ENCODE results near the gene AURKB. TPM values are rescaled to one million over a fixed set of nuclear protein-coding genes. Genes with fewer than 3 reads are reported as not detected.

AURKB gene
- total and polyA plus RNA-seq, 2 of the 13 experiments (the other 11 are each of a cell fraction or from before 2014, with no cell fraction given), result 29.5 to 75.3 TPM

DNA sequence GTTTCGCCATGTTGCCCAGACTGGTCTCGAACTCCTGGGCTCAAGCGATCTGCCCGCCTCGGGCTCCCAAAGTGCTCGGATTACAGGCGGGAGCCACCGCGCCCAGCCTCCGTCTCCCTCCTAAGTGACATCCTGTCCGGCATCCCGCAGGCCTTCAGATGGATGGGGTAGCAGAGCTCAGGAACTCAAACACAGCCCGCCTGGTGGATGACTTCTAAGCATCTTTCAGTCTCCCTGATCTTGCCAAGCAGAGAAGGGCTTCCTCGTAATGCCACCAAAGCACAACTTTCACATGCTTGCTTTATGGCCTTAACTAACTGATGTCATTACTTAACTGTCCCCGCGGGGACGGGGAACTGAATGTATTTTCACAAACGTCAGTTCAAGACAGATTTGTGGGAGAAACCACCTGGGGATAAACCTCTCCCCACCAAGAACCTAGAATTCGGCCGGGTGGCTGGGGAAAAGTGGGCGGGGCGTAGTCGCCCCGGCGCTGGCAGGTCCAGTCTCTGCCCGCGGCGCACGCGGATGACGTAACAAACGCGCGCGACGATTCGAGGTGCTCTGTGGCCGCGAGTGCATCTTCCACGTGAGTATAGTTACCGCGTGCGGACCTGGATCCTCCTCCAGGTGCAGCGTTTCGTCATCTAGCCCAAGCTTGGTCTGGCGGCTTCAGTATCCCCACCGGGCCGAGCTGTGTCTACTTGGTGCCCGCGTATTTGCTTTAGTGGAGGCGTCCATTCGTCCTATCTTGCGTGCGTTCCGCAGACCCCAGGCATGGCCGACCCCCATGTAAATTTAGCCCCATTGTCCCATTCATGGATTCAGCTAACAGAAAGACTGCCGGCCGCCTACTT, 38.6 kb upstream of the AURKB start, which contains the start of gene PFAS (continued):
- no peak for TF ChIP-seq NFKBIZ (CRISPR knock-in tag; IDR thresholded peaks at IDR 0.05)
- TF ChIP-seq, protein P1, sequence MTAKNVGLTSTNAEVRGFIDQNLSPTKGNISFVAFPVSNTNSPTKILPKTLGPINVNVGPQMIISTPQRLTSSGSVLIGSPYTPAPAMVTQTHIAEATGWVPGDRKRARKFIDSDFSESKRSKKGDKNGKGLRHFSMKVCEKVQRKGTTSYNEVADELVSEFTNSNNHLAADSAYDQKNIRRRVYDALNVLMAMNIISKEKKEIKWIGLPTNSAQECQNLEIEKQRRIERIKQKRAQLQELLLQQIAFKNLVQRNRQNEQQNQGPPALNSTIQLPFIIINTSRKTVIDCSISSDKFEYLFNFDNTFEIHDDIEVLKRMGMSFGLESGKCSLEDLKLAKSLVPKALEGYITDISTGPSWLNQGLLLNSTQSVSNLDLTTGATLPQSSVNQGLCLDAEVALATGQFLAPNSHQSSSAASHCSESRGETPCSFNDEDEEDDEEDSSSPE (CRISPR knock-in tag; IDR thresholded peaks at IDR 0.05), result peak; percentile 85
- no peak for TF ChIP-seq ZNF160 (CRISPR knock-in tag; IDR thresholded peaks at IDR 0.05)
- 0 out of 2 replicates have a peak, but pooled peaks have one; percentile 5 for TF ChIP-seq RFXAP (CRISPR knock-in tag; IDR thresholded peaks at IDR 0.05; ENCODE audit: borderline replicate concordance)
- TF ChIP-seq LBX2 (CRISPR knock-in tag; IDR thresholded peaks at IDR 0.05; ENCODE audit: borderline replicate concordance), result no peak; the same call in 1 of the 2 replicates
- peak; percentile 30 for TF ChIP-seq MED8 (CRISPR knock-in tag; IDR thresholded peaks at IDR 0.05; ENCODE audit: insufficient replicate concordance)
- 0 out of 2 replicates have a peak, but pooled peaks have one; percentile 61 for TF ChIP-seq ZNF678 (CRISPR knock-in tag; IDR thresholded peaks at IDR 0.05)
- TF ChIP-seq ZNF770 (CRISPR knock-in tag; IDR thresholded peaks at IDR 0.05), result peak; percentile 29; the same call in 1 of the 2 replicates
- no peak for TF ChIP-seq ZNF333 (CRISPR knock-in tag; IDR thresholded peaks at IDR 0.05; ENCODE audit: borderline replicate concordance)
- TF ChIP-seq ZNF569 (CRISPR knock-in tag; IDR thresholded peaks at IDR 0.05; ENCODE audit: borderline replicate concordance), result no peak
- TF ChIP-seq, protein P2, sequence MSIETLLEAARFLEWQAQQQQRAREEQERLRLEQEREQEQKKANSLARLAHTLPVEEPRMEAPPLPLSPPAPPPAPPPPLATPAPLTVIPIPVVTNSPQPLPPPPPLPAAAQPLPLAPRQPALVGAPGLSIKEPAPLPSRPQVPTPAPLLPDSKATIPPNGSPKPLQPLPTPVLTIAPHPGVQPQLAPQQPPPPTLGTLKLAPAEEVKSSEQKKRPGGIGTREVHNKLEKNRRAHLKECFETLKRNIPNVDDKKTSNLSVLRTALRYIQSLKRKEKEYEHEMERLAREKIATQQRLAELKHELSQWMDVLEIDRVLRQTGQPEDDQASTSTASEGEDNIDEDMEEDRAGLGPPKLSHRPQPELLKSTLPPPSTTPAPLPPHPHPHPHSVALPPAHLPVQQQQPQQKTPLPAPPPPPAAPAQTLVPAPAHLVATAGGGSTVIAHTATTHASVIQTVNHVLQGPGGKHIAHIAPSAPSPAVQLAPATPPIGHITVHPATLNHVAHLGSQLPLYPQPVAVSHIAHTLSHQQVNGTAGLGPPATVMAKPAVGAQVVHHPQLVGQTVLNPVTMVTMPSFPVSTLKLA (IDR thresholded peaks at IDR 0.05), result peak; percentile 80
- no peak for TF ChIP-seq KLF9 (CRISPR knock-in tag; IDR thresholded peaks at IDR 0.05; ENCODE audit: low read depth)
- TF ChIP-seq, protein P3, sequence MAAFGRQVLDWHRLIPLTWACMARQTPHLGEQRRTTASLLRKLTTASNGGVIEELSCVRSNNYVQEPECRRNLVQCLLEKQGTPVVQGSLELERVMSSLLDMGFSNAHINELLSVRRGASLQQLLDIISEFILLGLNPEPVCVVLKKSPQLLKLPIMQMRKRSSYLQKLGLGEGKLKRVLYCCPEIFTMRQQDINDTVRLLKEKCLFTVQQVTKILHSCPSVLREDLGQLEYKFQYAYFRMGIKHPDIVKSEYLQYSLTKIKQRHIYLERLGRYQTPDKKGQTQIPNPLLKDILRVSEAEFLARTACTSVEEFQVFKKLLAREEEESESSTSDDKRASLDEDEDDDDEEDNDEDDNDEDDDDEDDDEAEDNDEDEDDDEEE (CRISPR knock-in tag; IDR thresholded peaks at IDR 0.05), result no peak; the same call in 1 of the 2 replicates
- TF ChIP-seq ZSCAN30 (CRISPR knock-in tag; IDR thresholded peaks at IDR 0.05), result no peak
- TF ChIP-seq THAP7 (CRISPR knock-in tag; IDR thresholded peaks at IDR 0.05), result no peak
- TF ChIP-seq KLF12 (CRISPR knock-in tag; IDR thresholded peaks at IDR 0.05; ENCODE audit: borderline replicate concordance), result no peak; the same call in 1 of the 2 replicates
- TF ChIP-seq ZNF512 (CRISPR knock-in tag; IDR thresholded peaks at IDR 0.05), result no peak
- TF ChIP-seq ZNF382 (CRISPR knock-in tag; IDR thresholded peaks at IDR 0.05; ENCODE audit: borderline replicate concordance), result no peak
- TF ChIP-seq POLR2G (IDR thresholded peaks at IDR 0.05; ENCODE audit: low read depth, low read length), result peak; percentile 83

All from HepG2 (cell line).